ENCODE measurements around the gene ZNF649.

GRCh38 chr19:51915324-51915867 lies 10.6 kb upstream of the ZNF649 start:
- TF ChIP-seq CTCF (IDR thresholded peaks at IDR 0.05 in 8 of 11, conservative IDR thresholded peaks at IDR 0.05 in 3 of 11) (no peak), POLR2A (IDR thresholded peaks at IDR 0.05) (no peak), POLR2AphosphoS5 (IDR thresholded peaks at IDR 0.05) (no peak)
